Small intestine (tissue), 7 donors: ENCODE measurements around the gene FRY. TPM values are rescaled to one million over a fixed set of nuclear protein-coding genes. Genes with fewer than 3 reads are reported as not detected.
A peak's percentile ranks its signal among the peaks of the same experiment; 100 is the strongest.

Experiments used
- DNase-seq, 2 donors: peaks; one replicate each; pipeline versions ENCODE4 v3.0.0 to v3.0.0-alpha.2; 2013
- FAIRE-seq: peaks from 2 replicates; lab custom pipeline; 2012; peaks lifted over from hg19 to GRCh38; lab: Jason Lieb, UNC
- H3K27ac ChIP-seq, 3 donors: one replicate each; pipeline ENCODE4 v1.5.1; 2013; ENCODE audit warnings: low read length in 2 of 3, mild to moderate bottlenecking in 2 of 3, control low read depth in 1 of 3, inconsistent platforms in 1 of 3, low read depth in 1 of 3, moderate library complexity in 1 of 3
- H3K27me3 ChIP-seq, 3 donors: one replicate each; pipeline ENCODE4 v1.6.1; 2013; ENCODE audit warnings: low read length in 3 of 3, inconsistent platforms in 1 of 3; ENCODE audit not compliant: control insufficient read depth in 3 of 3, insufficient read depth in 3 of 3
- H3K36me3 ChIP-seq, 3 donors: one replicate each; pipeline ENCODE4 v1.6.1; 2013; ENCODE audit warnings: low read length in 3 of 3, inconsistent platforms in 1 of 3, low read depth in 1 of 3, mild to moderate bottlenecking in 1 of 3, moderate library complexity in 1 of 3; ENCODE audit not compliant: control insufficient read depth in 3 of 3, insufficient read depth in 2 of 3
- H3K4me1 ChIP-seq, 3 donors: one replicate each; pipeline ENCODE4 v1.6.1; 2013; ENCODE audit warnings: low read length in 2 of 3, inconsistent platforms in 1 of 3, low read depth in 1 of 3, mild to moderate bottlenecking in 1 of 3, moderate library complexity in 1 of 3; ENCODE audit not compliant: control insufficient read depth in 3 of 3, insufficient read depth in 2 of 3
- H3K4me3 ChIP-seq, 3 donors: one replicate each; pipeline ENCODE4 v1.5.1; 2013; ENCODE audit warnings: low read length in 3 of 3, control low read depth in 1 of 3, inconsistent platforms in 1 of 3, low read depth in 1 of 3, mild to moderate bottlenecking in 1 of 3, moderate library complexity in 1 of 3
- H3K9me3 ChIP-seq, 2 donors: one replicate each; pipeline ENCODE4 v1.6.1; 2013; ENCODE audit warnings: low read depth in 1 of 2, low read length in 1 of 2; ENCODE audit not compliant: control insufficient read depth in 2 of 2, insufficient read depth in 1 of 2
- WGBS, 3 donors: extraction: QIAGEN DNeasy Blood & Tissue Kit; methylation state at CpG; one replicate each; pipeline ENCODE4 v1.1.7; 2013; 5-methylcytosine and 5-hydroxymethylcytosine counted together
- polyA plus RNA-seq, 4 donors: library from polyadenylated mRNA; stranded (reverse) in 3 of 4; unstranded in 1 of 4; fragments of 200-250 nt in 3 of 4; fragments of 120-200 nt in 1 of 4; gene quantifications; one replicate each; pipeline versions ENCODE4 v1.2.1 to v1.2.3, GENCODE V29; 2013
- donor health status: healthy with polysubstance abuse.
- donor health status: control.
- donor health status: control.
- donor health status: Bipolar disorder and iron deficiency.
- donor health status: healthy.

Gene FRY
- polyA plus RNA-seq, 4 donors, result 2.0 to 13.6 (median 3.6) TPM

DNA sequence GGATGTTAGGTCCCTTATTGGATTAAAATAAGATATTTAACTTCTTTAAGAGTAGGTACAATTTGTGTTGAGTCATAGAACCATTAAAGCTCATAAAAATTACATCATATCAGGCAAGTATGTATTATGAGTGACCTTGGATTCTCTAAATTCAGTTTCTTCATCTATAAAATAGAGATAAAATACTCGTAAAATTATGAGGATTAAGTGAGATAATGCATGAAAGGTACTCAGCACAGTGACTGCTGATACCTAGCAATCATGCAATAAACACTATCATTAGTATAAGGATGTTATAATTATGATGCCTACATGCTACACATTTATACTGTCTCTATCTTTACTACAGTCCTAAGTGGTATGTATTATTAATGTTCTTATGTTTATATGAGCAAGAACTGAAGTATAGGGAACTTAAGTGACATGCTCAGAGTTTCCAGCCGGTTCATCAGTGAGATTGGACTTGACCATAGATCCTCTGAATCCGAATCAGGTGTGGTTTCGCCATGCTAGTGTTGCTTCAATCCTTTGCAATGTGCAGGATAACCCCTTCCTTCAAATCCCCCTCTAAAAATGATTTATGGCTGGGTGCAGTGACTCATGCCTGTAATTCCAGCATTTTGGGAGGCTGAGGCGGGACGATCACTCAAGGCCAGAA is 22.9 kb upstream of the FRY start:
- no peaks in the 10 kb centered on the region for H3K36me3 ChIP-seq
- no peaks in the 10 kb centered on the region for H3K27me3 ChIP-seq
- no peak overlapping the region for H3K27ac ChIP-seq
- FAIRE-seq, result peak; percentile 72
- WGBS, 3 donors, result 55 to 81% (median 70%) methylated on average over 6 of the region's 6 CpGs
- H3K4me3 ChIP-seq, result no peak overlapping the region
- H3K9me3 ChIP-seq, result no peaks in the 10 kb centered on the region
- DNase-seq, result peak; percentile 39 to 70
- no peaks in the 10 kb centered on the region for H3K4me1 ChIP-seq

DNA sequence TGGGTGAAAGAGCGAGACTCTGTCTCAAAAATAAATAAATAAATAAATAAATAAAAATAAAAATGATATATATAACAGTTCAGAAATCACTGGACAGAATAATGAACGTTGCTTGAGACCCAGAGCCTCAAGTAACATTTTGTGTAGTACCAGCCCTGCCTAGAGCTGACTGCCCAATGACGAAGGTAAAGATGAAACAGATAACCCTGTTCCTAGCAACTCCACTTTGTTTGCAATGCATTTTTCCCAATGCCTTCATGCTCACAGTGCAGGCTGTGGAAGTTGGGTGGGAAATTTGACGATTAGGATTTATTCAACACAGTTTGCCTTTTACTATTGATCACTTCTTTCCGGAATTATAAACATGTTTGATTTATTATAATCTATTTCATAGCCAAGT is 22.2 kb upstream of the FRY start:
- Histone ChIP-seq H3K27me3 (no peaks in the 10 kb centered on the region), H3K9me3 (no peaks in the 10 kb centered on the region), H3K27ac (no peak overlapping the region), H3K36me3 (no peaks in the 10 kb centered on the region), H3K4me1 (no peaks in the 10 kb centered on the region), H3K4me3 (no peak overlapping the region)
- DNase-seq (no peak), FAIRE-seq (no peak)
- WGBS, 3 donors, result 77 to 80% (median 79%) methylated on average over 5 of the region's 5 CpGs

DNA sequence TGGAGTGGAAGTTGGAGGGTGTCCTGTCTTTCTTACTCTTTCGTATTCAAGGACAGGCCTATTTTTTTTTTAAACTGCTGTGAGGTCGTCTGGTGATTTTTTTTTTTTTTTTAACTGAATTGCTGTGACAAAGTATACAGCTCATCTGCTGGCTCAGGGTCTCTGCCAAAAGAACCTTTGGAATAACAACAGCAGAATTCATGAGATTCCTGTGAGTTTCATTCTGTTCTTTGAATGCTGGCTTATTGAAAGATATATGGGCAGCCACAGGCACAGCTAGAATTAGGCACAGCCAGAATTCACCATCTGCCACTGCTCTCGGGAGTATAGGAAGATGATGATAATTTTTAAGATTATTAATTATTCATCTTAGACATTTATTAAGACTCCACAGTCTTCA is 21.4 kb upstream of the FRY start:
- H3K27me3 ChIP-seq, result no peaks in the 10 kb centered on the region
- no peak for FAIRE-seq
- no peaks in the 10 kb centered on the region for H3K36me3 ChIP-seq
- no peak overlapping the region for H3K27ac ChIP-seq
- no peaks in the 10 kb centered on the region for H3K4me1 ChIP-seq
- H3K9me3 ChIP-seq, result no peaks in the 10 kb centered on the region
- WGBS, 3 donors, result 60 to 74% (median 69%) methylated on average over 3 of the region's 3 CpGs
- no peak overlapping the region for H3K4me3 ChIP-seq
- no peak for DNase-seq

DNA sequence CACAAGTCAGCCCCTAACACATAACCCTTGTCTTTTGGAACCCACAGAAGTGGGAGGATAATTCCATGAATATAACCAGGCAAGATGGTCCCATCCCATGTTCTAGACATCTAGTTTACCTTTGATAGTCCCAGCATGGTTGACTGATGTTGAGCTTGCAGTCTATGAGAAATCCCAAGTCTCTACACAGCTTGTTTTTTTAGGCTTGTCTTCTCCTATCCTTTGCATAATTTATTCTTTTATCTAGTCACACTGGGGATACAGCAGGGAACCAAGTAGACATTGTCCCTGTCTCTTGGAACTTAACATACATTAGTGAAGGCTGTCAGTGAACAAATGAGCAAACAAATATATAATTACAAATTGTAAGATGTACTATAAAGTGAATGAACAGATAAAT is 19.6 kb upstream of the FRY start:
- no peaks in the 10 kb centered on the region for H3K27me3 ChIP-seq
- H3K36me3 ChIP-seq, result no peaks in the 10 kb centered on the region
- H3K9me3 ChIP-seq, result no peaks in the 10 kb centered on the region
- H3K27ac ChIP-seq, result no peak overlapping the region
- FAIRE-seq, result no peak
- no peaks in the 10 kb centered on the region for H3K4me1 ChIP-seq
- H3K4me3 ChIP-seq, result no peak overlapping the region
- DNase-seq, result no peak

DNA sequence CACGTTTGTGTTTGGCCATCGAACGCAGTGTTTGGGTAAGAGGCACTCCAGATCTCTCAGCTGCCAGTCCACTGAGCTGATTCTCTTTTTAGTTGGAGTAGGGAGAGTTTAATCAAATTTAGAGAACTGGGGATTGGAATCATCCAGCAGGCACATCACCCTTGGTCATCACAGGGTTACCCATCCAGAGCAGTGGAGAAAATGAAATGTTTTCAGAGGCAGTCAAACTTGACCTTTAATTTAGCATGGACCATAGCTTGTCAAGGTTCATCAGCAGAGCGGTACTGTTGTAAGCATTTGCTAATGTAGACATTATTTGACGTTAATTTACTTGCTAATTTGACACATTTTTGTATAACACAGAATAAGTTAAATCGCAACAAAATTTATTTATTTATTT is 18.4 kb upstream of the FRY start:
- FAIRE-seq, result no peak
- no peaks in the 10 kb centered on the region for H3K9me3 ChIP-seq
- 88 to 96% (median 94%) methylated on average over 6 of the region's 6 CpGs for WGBS, 3 donors
- no peak overlapping the region for H3K27ac ChIP-seq
- H3K27me3 ChIP-seq, result no peaks in the 10 kb centered on the region
- H3K4me3 ChIP-seq, result no peak overlapping the region
- H3K4me1 ChIP-seq, result no peaks in the 10 kb centered on the region
- H3K36me3 ChIP-seq, result no peaks in the 10 kb centered on the region
- DNase-seq, result no peak

DNA sequence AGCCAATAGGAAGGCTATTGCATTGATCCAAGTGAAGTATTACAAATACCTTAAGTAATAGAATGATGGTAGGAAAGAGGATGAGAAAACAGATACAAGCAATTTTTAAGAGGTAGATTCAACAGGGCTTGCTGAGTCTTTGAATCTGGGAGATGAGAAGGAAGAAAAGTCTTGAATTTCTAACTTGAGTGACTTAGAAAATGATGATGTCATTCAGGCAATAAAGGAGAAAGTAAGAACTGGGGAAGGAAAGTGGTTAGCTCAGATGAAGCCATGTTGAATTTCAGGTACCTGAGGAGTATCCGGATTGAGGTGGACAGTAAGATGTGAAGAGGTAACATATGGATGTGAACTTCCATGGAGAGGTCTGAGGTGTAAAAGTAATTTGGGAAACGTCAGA is 15.5 kb upstream of the FRY start:
- FAIRE-seq (no peak), DNase-seq (no peak)
- Histone ChIP-seq H3K4me1 (no peaks in the 10 kb centered on the region), H3K4me3 (no peak overlapping the region), H3K36me3 (no peaks in the 10 kb centered on the region), H3K9me3 (no peaks in the 10 kb centered on the region), H3K27ac (no peak overlapping the region), H3K27me3 (no peaks in the 10 kb centered on the region)
- 80 to 91% (median 86%) methylated on average over 2 of the region's 2 CpGs for WGBS, 3 donors

DNA sequence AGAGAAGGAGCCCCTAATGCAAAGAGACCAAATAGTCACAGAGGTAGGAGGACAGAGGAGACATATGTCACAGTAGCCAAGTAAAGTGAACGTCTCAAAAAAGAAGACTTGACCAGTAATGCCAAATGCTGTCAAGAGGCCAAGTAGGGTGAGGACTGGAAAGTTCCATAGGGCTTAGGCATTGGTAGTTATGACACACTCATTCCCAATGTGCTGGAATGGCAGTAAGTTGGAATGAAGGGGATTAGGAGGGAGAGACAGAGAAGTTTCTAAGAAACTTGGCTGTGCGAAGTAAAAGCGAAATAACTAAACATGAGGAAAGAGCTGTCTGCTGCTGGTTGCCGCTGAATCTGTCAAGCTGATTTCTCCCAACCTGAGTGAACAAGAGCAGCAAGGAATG is 14.9 kb upstream of the FRY start:
- H3K36me3 ChIP-seq, result no peaks in the 10 kb centered on the region
- H3K9me3 ChIP-seq, result no peaks in the 10 kb centered on the region
- WGBS, 3 donors, result 86 to 88% (median 88%) methylated on average over 4 of the region's 4 CpGs
- H3K27me3 ChIP-seq, result no peaks in the 10 kb centered on the region
- no peaks in the 10 kb centered on the region for H3K4me1 ChIP-seq
- FAIRE-seq (no peak), DNase-seq (no peak)
- H3K27ac ChIP-seq, result no peak overlapping the region
- H3K4me3 ChIP-seq, result no peak overlapping the region

DNA sequence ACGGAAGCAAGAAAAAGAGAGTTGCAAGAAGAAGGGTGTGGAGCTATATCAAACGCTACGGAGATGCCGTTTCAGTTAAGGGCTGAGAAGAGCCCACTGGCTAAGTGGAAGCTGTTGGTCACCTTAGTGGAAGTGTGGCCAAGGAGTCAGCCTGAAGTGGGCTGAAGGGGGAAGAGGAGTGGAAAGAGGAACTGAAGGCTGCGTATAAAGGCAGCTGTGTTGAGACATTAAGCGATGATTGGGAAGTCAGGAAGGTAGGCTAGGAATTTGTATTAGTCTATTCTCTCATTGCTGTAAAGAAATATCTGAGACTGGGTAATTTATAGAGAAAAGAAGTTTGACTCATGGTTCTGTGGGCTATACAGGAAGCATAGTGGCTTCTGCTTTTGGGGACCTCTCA is 14.1 kb upstream of the FRY start:
- H3K27me3 ChIP-seq, result peaks cover 0 to 3% (median 0%) of the 10 kb centered on the region in 3 donors
- no peaks in the 10 kb centered on the region for H3K4me1 ChIP-seq
- DNase-seq, result no peak
- FAIRE-seq, result no peak
- no peak overlapping the region for H3K27ac ChIP-seq
- H3K4me3 ChIP-seq, result no peak overlapping the region
- no peaks in the 10 kb centered on the region for H3K36me3 ChIP-seq
- 85 to 92% (median 91%) methylated on average over 6 of the region's 6 CpGs for WGBS, 3 donors
- no peaks in the 10 kb centered on the region for H3K9me3 ChIP-seq

DNA sequence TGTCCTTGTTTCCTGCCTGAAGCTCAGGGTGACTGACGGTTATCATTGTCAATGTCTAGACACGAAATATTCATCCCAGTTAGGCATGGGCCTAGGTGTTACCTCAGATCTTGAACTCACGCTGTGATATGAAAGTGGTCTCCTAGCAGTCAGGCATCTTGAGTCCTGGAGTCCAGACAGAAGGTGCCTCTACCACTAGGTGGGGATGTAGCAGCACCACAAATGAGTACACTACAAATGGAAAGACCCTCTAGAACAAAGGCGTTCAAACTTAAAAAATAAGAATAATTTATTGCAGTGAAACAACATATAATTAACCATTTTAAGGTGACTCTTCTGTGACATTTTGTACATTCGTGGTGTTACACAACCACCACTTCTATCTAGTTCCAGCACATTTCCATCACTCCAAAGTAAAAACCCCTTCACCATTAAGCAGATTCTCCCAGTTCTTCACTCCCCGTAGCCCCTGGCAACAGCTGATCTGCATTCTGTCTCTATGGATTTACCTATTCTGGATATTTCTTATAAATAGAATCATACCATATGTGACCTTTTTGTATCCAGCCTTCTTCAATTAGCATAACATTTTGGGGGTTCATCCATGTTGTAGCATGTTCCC is 11.9 kb upstream of the FRY start:
- FAIRE-seq, result no peak
- Histone ChIP-seq H3K27me3 (peaks cover 0 to 4% (median 0%) of the 10 kb centered on the region in 3 donors), H3K4me1 (no peaks in the 10 kb centered on the region), H3K4me3 (no peak overlapping the region), H3K27ac (no peak overlapping the region), H3K9me3 (no peaks in the 10 kb centered on the region), H3K36me3 (no peaks in the 10 kb centered on the region)
- WGBS, 3 donors, result 41 to 45% (median 43%) methylated on average over 6 of the region's 6 CpGs
- DNase-seq, result peak; percentile 22 to 66
